Hematopoietic multipotent progenitor cell treated with erythropoietin and hydrocortisone succinate and interleukin-3 and kit ligand, for 15 days (in vitro differentiated cells): Measurements from ENCODE around the gene SLC30A3.

Experiments
- DNase-seq: peaks from one replicate; pipeline ENCODE4 v3.0.0-alpha.2; 2015; ENCODE audit warnings: low spot score

SLC30A3 gene

DNA sequence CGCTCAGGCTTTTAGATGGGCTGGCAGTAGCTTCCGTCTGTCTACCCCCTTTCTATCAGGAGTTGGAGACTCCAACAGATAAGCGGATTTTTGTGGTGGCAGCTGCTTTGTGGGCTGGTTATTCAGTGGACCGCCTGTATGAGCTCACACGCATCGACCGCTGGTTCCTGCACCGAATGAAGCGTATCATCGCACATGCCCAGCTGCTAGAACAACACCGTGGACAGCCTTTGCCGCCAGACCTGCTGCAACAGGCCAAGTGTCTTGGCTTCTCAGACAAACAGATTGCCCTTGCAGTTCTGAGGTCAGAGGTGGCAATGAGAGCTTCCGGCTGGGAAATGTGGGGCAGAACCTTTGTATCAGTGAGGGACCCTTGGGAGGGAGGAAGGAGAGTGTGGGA lies 30.9 kb downstream of the SLC30A3 start:
- DNase-seq: no peak

DNA sequence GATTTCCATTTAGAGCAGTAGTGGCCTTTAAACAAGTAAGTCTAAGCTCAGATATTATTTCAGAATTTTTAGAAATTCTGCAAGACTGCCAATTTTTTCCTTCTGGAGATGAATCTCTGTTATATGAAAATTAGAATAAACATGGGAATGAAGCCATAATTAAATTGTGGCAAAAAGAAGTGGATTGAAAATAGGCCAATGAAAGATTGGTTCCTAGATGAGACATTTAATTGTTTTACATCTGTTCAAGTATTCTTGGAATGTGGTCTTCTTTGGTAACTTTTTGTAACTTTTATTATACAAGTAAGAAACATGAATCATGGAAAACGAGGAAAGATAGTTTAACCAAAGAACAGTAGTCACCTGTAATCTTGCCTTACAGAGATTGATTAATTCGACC lies 35.3 kb downstream of the SLC30A3 start:
- DNase-seq: no peak

- no peak for DNase-seq
Measured at GRCh38 chr2:27225526-27225925, 37.3 kb downstream of the SLC30A3 start.

DNA sequence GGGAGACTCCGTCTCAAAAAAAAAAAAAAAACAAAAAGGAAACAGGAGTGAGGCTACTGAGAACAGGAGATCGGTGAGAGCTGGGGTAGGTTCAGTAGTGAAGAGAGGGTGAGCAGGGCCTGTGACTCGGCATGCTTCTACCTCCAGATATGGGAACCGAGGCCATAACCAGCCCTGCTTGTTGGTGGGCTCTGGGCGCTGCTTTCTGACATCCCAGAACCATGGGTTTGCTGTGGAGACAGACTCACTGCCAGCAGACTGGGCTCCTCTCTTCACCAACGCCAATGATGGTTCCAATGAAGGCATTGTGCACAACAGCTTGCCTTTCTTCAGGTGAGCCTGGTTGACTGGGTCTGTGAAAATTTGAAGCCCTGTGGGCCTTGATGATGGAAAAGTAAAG lies 39.4 kb downstream of the SLC30A3 start:
- no peak for DNase-seq

DNA sequence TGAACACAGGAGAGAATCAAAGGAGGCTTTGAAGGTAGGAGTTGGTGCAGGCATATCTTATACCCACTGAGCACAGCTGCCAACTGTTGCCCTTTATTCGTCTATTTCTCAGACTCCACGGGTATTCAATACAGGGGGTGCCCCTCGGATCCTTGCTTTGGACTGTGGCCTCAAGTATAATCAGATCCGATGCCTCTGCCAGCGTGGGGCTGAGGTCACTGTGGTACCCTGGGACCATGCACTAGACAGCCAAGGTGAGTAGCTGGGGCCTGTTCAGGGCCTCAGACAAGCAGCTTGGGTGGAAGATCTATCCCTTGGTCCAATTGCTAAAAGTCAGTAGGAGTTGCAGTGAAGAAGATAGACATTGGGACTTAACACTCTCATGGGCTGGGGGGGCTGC lies 40.4 kb downstream of the SLC30A3 start:
- no peak for DNase-seq

DNA sequence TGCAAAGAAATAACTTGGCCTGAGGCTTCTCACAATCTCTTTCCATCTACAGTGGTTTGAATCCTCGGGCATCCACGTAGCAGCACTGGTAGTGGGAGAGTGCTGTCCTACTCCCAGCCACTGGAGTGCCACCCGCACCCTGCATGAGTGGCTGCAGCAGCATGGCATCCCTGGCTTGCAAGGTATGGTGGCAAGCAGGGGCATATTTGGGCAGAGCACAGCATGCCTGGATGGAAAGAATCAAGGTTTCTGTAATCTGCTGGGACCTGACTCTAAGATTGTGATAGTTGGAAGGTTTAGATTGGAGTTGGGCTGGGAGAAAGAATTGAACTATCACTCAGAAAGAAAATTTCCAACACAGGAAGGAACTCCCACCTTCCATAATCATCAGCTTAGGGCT lies 41.7 kb downstream of the SLC30A3 start:
- DNase-seq: no peak

GRCh38 chr2:27220091-27220490 lies 42.8 kb downstream of the SLC30A3 start:
- no peak for DNase-seq

GRCh38 chr2:27219091-27219490 lies 43.8 kb downstream of the SLC30A3 start:
- no peak for DNase-seq

GRCh38 chr2:27218614-27219013 lies 44.2 kb downstream of the SLC30A3 start:
- no peak for DNase-seq

GRCh38 chr2:27217173-27218121 lies 45.4 kb downstream of the SLC30A3 start, which contains the start of gene CAD:
Gene CAD, plus strand, starts transcription at chr2:27217369. Its CDS starts 183 bp downstream, at chr2:27217552.
- peak; percentile 81 for DNase-seq

GRCh38 chr2:27216416-27217137 lies 46.3 kb downstream of the SLC30A3 start:
- DNase-seq: no peak

DNA sequence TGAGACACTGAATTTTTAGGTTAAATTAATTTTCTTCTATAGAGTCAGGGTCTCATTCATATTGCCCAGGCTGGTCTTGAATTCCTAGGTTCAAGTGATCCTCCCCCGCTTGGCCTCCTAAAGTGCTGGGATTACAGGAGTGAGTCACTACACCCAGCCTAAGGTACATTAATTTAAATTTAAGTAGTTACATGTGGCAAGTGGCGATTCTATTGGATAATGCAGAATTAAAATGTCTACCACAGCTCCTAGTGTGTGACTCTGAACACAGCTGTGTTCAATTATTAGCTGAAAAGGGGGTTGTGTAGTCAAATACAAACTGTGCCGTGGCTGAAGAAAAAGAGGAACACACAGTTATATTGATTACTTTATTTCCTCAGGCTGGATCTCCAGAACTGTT lies 47.9 kb downstream of the SLC30A3 start:
- DNase-seq: no peak

DNA sequence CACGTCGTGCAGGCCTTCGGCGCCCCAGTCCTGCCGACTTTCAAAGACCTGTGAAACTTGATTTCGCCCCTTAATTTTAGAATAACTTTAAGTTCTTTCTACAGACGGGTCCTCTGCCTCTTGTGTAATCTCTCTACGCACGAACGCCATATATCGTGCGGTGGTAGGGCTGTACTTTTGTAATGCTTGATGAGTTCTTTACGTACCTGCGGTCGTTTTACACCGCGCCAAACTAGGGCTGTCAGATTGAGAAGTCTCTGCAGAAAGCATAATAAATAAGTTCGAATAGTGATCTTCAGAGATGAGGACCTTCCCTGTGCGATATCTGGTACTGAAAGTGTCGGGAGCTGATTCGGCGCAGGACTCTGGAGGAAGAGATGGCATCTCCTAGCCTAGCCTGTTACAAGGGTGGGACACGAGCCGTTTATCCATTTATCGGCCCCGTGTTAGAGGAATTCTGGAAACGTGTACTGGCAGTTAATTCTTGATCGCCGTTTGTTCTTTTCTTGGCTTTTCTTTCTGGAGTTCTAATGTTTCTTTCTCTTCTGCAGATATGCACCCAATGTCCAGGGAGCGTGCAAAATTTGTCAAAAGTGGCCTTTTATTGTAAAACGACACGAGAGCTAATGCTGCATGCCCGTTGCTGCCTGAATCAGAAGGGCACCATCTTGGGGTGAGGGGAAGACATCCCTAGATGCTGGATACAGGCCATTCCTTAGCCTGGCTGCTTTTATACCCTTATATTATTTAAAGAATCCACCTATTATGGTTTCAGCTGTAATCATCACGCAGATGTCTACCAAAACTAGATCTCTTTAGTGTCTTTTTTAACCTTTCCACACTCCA lies 50.0 kb downstream of the SLC30A3 start:
- DNase-seq: peak; percentile 45

- peak; percentile 86 for DNase-seq
Measured at GRCh38 chr2:27211943-27212625, 50.8 kb downstream of the SLC30A3 start, which contains the start of the genes ATRAID and SLC5A6. Gene ATRAID, plus strand, starts transcription at chr2:27212041. Its CDS starts 328 bp downstream, at chr2:27212369. Gene SLC5A6, minus strand, starts transcription at chr2:27212268. Its CDS starts 4,618 bp downstream, at chr2:27207650.

- DNase-seq: no peak
Measured at GRCh38 chr2:27211241-27211942, 51.5 kb downstream of the SLC30A3 start.

- no peak for DNase-seq
Measured at GRCh38 chr2:27209621-27210401, 53.0 kb downstream of the SLC30A3 start.

- no peak for DNase-seq
Measured at GRCh38 chr2:27208486-27209050, 54.3 kb downstream of the SLC30A3 start.

DNA sequence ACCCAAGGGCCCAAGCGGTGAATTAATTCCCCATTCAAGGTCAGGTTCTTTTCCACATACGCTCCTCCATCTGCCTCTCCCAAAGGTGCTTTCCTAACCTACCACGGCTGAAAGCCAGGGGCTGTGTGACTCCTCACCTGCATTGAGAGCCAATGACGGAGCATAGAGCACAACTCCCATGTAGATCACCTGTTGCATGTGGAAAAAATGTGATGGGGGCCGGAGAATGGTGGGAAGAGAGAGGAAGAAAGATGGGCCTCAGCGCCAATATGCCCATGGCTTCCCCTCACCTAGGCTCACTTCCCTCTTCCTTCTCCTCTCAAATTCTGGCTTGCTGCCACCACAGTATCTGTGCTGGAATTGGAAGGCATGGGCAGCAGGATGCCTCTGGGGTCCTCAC lies 56.5 kb downstream of the SLC30A3 start:
- no peak for DNase-seq

GRCh38 chr2:27205206-27205605 lies 57.6 kb downstream of the SLC30A3 start:
- no peak for DNase-seq

DNA sequence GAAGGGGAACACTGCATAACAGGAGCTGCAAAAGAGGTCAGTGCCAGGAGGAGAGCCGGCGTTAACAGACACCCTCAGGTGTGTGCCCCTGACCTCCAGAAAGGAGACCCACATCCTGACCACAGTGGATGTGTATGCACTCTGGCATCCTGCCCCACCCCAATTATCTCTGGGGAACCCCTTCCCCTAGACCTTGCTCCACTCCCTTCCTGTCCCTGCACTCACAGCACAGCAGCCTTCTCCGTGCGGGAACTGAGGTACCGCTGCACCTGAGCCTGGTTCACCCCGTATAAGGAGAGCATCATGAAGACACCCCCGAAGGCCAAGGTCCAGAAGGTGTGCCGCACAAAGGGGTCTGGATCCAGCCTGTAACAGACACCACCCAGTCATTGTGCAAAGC lies 58.3 kb downstream of the SLC30A3 start:
- no peak for DNase-seq
